ENCODE measurements around the gene MANSC1.
A peak's percentile ranks its signal among the peaks of the same experiment; 100 is the strongest.

MANSC1 gene

GRCh38 chr12:12331244-12331771 is 18.7 kb downstream of the MANSC1 start:
- TF ChIP-seq CTCF (IDR thresholded peaks at IDR 0.05; ENCODE audit: insufficient read depth, low read length, poor library complexity, severe bottlenecking) (no peak), EZH2phosphoT487 (conservative IDR thresholded peaks at IDR 0.05; ENCODE audit: low read length) (no peak)
- no peak overlapping the region for H3K4me2 ChIP-seq (ENCODE audit: low read depth, low read length, poor library complexity, severe bottlenecking)
- H3K9me2 ChIP-seq (replicated peaks; ENCODE audit: insufficient read depth, low read length): no peaks in the 10 kb centered on the region
- H3K9me3 ChIP-seq (ENCODE audit: insufficient read depth, low read length): no peaks in the 10 kb centered on the region
- no peak overlapping the region for H3K9ac ChIP-seq (ENCODE audit: low read length)
- no peaks in the 10 kb centered on the region for H4K20me1 ChIP-seq (ENCODE audit: low read depth, low read length)
- H3K27ac ChIP-seq (ENCODE audit: low read depth, low read length): no peak overlapping the region
- no peak overlapping the region for H3K4me3 ChIP-seq (ENCODE audit: insufficient read depth, low read length, poor library complexity, severe bottlenecking)
- no peaks in the 10 kb centered on the region for H3K27me3 ChIP-seq (ENCODE audit: low read length)
- no peaks in the 10 kb centered on the region for H3F3A ChIP-seq (ENCODE audit: insufficient read depth)
- H2AFZ ChIP-seq (ENCODE audit: low read depth, low read length, severe bottlenecking): no peak overlapping the region
- H3K79me2 ChIP-seq (ENCODE audit: insufficient read depth, low read length): no peaks in the 10 kb centered on the region
- no peaks in the 10 kb centered on the region for H3K36me3 ChIP-seq (ENCODE audit: low read length)

- Histone ChIP-seq H3K9me3 (ENCODE audit: insufficient read depth, low read length) (no peaks in the 10 kb centered on the region), H3K4me3 (ENCODE audit: insufficient read depth, low read length, poor library complexity, severe bottlenecking) (no peak overlapping the region), H3K79me2 (ENCODE audit: insufficient read depth, low read length) (no peaks in the 10 kb centered on the region), H3F3A (ENCODE audit: insufficient read depth) (no peaks in the 10 kb centered on the region), H3K36me3 (ENCODE audit: low read length) (no peaks in the 10 kb centered on the region), H3K27ac (ENCODE audit: low read depth, low read length) (no peak overlapping the region), H3K9ac (ENCODE audit: low read length) (no peak overlapping the region), H2AFZ (ENCODE audit: low read depth, low read length, severe bottlenecking) (peak overlapping the region; percentile 93), H4K20me1 (ENCODE audit: low read depth, low read length) (no peaks in the 10 kb centered on the region), H3K27me3 (ENCODE audit: low read length) (no peaks in the 10 kb centered on the region), H3K9me2 (replicated peaks; ENCODE audit: insufficient read depth, low read length) (no peaks in the 10 kb centered on the region), H3K4me2 (ENCODE audit: low read depth, low read length, poor library complexity, severe bottlenecking) (no peak overlapping the region)
- no peak for TF ChIP-seq EZH2phosphoT487 (conservative IDR thresholded peaks at IDR 0.05; ENCODE audit: low read length)
- peak; percentile 32 for TF ChIP-seq CTCF (IDR thresholded peaks at IDR 0.05; ENCODE audit: insufficient read depth, low read length, poor library complexity, severe bottlenecking)
Observed at GRCh38 chr12:12327802-12328201, 22.2 kb downstream of the MANSC1 start.

GRCh38 chr12:12326262-12326661 is 23.8 kb downstream of the MANSC1 start:
- no peaks in the 10 kb centered on the region for H4K20me1 ChIP-seq (ENCODE audit: low read depth, low read length)
- no peaks in the 10 kb centered on the region for H3K27me3 ChIP-seq (ENCODE audit: low read length)
- no peaks in the 10 kb centered on the region for H3K9me3 ChIP-seq (ENCODE audit: insufficient read depth, low read length)
- H3K9me2 ChIP-seq (replicated peaks; ENCODE audit: insufficient read depth, low read length): no peaks in the 10 kb centered on the region
- H3K4me3 ChIP-seq (ENCODE audit: insufficient read depth, low read length, poor library complexity, severe bottlenecking): no peak overlapping the region
- no peaks in the 10 kb centered on the region for H3K36me3 ChIP-seq (ENCODE audit: low read length)
- H3K9ac ChIP-seq (ENCODE audit: low read length): no peak overlapping the region
- no peaks in the 10 kb centered on the region for H3F3A ChIP-seq (ENCODE audit: insufficient read depth)
- no peaks in the 10 kb centered on the region for H3K79me2 ChIP-seq (ENCODE audit: insufficient read depth, low read length)
- H2AFZ ChIP-seq (ENCODE audit: low read depth, low read length, severe bottlenecking): no peak overlapping the region
- H3K4me2 ChIP-seq (ENCODE audit: low read depth, low read length, poor library complexity, severe bottlenecking): no peak overlapping the region
- H3K27ac ChIP-seq (ENCODE audit: low read depth, low read length): no peak overlapping the region
- TF ChIP-seq CTCF (IDR thresholded peaks at IDR 0.05; ENCODE audit: insufficient read depth, low read length, poor library complexity, severe bottlenecking) (no peak), EZH2phosphoT487 (conservative IDR thresholded peaks at IDR 0.05; ENCODE audit: low read length) (no peak)
